Activated T-helper 1 cell treated with anti-CD3 and anti-CD28 coated beads, Interleukin-12 subunit alpha, Interleukin-12 subunit beta, Interleukin-2, Interleukin-4 antibody, amounts not matched to agents 30 ng/mL and 10 ng/mL and 1 ng/mL, durations not matched to agents 14 hours and 24 hours and 36 hours (primary cell): Measurements from ENCODE around the gene OSBPL6. TPM values are rescaled to one million over a fixed set of nuclear protein-coding genes. Genes with fewer than 3 reads are reported as not detected.

Experiments
- DNase-seq: peaks from one replicate; pipeline ENCODE4 v3.0.0; 2021; ENCODE audit warnings: low spot score
- H3K27ac Mint-ChIP-seq: one replicate; pipeline ENCODE4 v1.8.0; 2021; ENCODE audit warnings: mild to moderate bottlenecking, mixed read lengths
- H3K27me3 Mint-ChIP-seq: one replicate; pipeline ENCODE4 v1.8.0; 2022; ENCODE audit warnings: mild to moderate bottlenecking, moderate library complexity, mixed read lengths; ENCODE audit not compliant: insufficient read depth
- H3K36me3 Mint-ChIP-seq: one replicate; pipeline ENCODE4 v1.8.0; 2021; ENCODE audit warnings: low read depth, mixed read lengths
- H3K4me1 Mint-ChIP-seq: one replicate; pipeline ENCODE4 v1.8.0; 2021; ENCODE audit warnings: low read depth, mixed read lengths
- H3K4me3 Mint-ChIP-seq: one replicate; pipeline ENCODE4 v1.8.0; 2021; ENCODE audit warnings: mild to moderate bottlenecking, moderate library complexity, mixed read lengths
- H3K9me3 Mint-ChIP-seq: one replicate; pipeline ENCODE4 v1.8.0; 2021; ENCODE audit warnings: mixed read lengths
- intact Hi-C: fragments of 100-400 bp; cut with micrococcal nuclease; formaldehyde crosslinking; loops from one replicate; pipeline ENCODE4 v1.15.1; 2024
- total RNA-seq: library from RNA; stranded (reverse); gene quantifications from 2 replicates; pipeline ENCODE4 v1.2.3, GENCODE V29; 2022

The OSBPL6 gene
- total RNA-seq, 1 donor from 2014 or later = 1.9 TPM

- Mint-ChIP-seq H3K4me3 (peak within 1 kb of the TSS; percentile 91), H3K27ac (peak within 1 kb of the TSS; percentile 95), H3K9me3 (no peaks in the 10 kb centered on the region), H3K4me1 (peaks cover 35% of the 10 kb centered on the region), H3K27me3 (peaks cover 3% of the 10 kb centered on the region), H3K36me3 (peaks cover 20% of the 10 kb centered on the region)
- peak; percentile 97 for DNase-seq
- intact Hi-C loops = loop anchor here (1.0 to 5.0 kb wide), 9 partner anchors 27 to 898 kb away; partner anchors contain the start of genes FKBP7 and OSBPL6
Measured at GRCh38 chr2:178450774-178451525, 256.6 kb downstream of the OSBPL6 start, which contains the start of the genes PJVK and PRKRA. TSS of gene PJVK (plus strand) at chr2:178451378. CDS start at chr2:178453410, 2,032 bp downstream. TSS of gene PRKRA (minus strand) at chr2:178451175. CDS start at chr2:178451030, 145 bp downstream.

GRCh38 chr2:178452334-178452733 lies 258.0 kb downstream of the OSBPL6 start:
- peaks cover 35% of the 10 kb centered on the region for H3K4me1 Mint-ChIP-seq
- peak overlapping the region; percentile 31 for H3K27ac Mint-ChIP-seq
- intact Hi-C loops = loop anchor here (5.0 kb wide), 1 partner anchor 580 kb away; no protein-coding TSS in a partner anchor
- peaks cover 3% of the 10 kb centered on the region for H3K27me3 Mint-ChIP-seq
- no peak for DNase-seq
- peak overlapping the region; percentile 91 for H3K4me3 Mint-ChIP-seq
- H3K9me3 Mint-ChIP-seq = no peaks in the 10 kb centered on the region
- peaks cover 14% of the 10 kb centered on the region for H3K36me3 Mint-ChIP-seq

Other genes with a start within 250 kb of the OSBPL6 start
- gene PDE11A, start 121.7 kb upstream of the OSBPL6 start, total RNA-seq = not detected in 2 replicates
- gene RBM45, start 82.1 kb upstream of the OSBPL6 start, total RNA-seq = 18.6 and 21.9 TPM in 2 replicates